HL-60 (cell line): ENCODE data around the gene PRM3.

Experiments used
- CTCF ChIP-seq: IDR thresholded peaks from one replicate; pipeline ENCODE4 v1.5.1; 2011; ENCODE audit warnings: low read length, control low read depth, inconsistent platforms; ENCODE audit not compliant: insufficient read depth
- POLR2AphosphoS5 ChIP-seq: IDR thresholded peaks from 2 replicates; pipeline ENCODE4 v1.6.1; 2012; ENCODE audit warnings: low read depth
- REST ChIP-seq: IDR thresholded peaks from 2 replicates; pipeline ENCODE4 v1.6.1; 2012; ENCODE audit warnings: low read depth; ENCODE audit not compliant: insufficient replicate concordance

GRCh38 chr16:11239644-11240632, 33.5 kb downstream of the PRM3 start:
- TF ChIP-seq CTCF (no peak), REST (no peak), POLR2AphosphoS5 (no peak)
